ENCODE data around the gene ABAT.
"Not testable (repeated sequence)": the region's sequence is repeated elsewhere in the genome, so short reads cannot be mapped to it uniquely, and the experiment has no call there.

The ABAT gene

DNA sequence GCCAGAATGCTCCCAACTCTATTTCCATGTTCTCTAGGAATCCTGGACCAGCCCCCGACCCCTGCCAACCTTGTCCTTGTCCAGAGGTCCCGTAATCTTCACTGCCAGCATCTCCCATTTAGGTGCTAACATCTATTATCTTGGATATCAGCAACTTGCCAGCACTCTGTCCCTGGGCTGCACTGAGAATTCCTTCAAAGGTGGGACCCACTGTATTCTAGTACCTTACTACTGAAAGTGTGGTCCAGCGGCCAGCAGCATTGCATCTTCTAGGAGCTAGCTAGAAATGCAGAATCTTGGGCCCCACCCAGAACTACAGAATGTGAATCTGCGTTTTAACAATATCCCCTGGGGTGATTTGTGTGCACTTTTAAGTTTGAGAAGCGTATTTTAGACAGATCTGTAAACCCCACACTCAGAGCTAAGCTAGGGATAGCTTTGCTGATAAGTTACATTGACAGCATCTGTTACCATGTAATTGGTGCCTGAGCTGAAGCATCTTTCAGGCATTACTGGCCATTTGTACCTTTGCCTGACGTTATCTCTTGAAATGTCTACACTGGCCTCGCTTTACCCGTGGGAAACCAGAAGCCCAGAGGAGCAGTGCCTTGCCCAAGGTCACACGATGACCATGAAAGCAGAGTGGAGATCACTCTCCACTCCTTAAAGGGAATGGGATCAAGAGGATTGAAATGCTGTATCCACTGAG lies 8.3 kb downstream of the ABAT start:
- no peak for DNase-seq (ENCODE audit: low read depth)

DNA sequence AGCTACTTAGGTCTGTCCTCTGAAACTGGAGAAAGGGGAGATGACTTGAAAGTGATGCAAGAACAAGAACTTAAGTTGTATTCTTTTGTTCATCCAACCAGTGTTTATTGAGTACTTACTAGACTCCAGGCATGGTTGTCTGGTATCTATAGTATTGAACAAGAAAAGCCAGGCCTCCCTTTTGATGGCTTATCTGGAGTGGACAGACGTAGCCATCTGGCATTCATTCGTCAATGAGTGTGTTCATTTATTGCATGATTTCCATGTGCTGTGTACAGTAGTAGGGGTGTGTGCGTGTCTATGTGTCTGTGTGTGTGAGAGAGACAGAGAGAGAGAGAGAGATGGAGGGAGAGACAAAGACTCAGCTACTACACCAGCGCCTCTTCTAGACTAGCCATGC lies 9.2 kb downstream of the ABAT start:
- no peak for DNase-seq (ENCODE audit: low read depth)

DNA sequence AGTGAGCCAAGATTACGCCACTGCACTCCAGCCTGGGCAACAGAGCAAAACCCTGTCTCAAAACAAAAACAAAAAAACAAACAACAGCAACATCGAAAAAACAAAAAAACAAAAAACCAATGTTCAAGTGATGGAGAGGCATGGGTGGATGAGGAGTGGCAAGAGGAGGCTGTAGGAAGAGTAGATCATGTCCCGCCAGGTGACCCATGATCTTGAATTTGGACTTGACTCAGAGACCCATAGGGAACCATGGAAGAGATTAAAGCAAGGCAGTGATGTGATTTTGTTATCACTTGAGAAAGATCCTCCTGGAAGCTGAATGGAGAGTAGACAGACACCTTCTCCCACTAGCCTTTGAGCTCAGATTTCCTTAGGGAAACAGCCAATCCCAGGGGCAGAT lies 11.2 kb downstream of the ABAT start:
- no peak for DNase-seq (ENCODE audit: low read depth)

DNA sequence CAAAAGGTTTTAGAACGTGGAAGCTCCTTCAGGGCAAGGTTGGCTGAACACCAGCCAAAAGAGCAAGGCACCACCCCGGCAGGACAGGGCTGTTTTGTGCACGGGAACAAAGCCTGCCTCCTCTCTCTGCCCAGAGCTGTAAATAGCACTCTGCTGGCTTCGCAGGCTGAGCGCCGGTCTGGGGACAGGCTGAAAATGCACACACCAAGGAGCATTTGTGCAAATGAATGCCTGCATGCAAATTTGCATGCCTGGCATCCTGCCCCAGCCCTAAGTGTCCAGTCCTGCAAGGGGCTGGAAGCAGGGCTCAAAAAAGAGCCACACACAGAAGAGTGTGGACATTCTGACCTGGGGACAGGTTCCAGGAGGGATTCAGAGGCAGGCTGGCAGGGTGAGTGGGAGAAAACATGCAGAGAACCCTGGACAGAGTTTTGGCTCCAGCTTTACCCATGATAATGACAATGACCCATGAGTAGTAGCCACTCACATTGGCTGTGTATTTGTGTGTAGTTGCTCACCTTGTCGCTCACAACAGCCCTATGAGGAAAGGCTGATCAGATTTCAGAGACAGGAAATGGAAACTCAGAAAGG lies 11.7 kb downstream of the ABAT start:
- DNase-seq (ENCODE audit: low read depth) = no peak

DNA sequence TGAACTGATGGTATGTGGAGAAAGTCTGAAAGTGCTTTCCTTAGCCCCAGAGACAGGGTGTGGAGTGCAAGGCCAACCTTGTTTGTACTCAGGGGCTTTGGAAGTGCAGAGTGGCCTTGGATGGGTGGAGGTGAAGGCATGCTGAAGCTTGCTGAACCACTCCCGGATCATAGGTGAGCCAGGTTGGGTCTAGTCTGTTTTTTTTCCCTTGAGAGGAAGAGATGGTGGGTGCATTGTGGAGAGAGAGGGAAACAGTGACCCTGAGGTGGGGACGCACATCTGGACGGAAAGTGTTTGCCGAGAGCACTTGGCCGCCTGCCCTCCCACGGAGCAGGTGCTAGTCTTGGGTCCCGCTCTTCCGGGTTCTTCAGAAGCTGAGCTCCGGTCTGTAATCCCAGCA lies 12.5 kb downstream of the ABAT start:
- no peak for DNase-seq (ENCODE audit: low read depth)

DNA sequence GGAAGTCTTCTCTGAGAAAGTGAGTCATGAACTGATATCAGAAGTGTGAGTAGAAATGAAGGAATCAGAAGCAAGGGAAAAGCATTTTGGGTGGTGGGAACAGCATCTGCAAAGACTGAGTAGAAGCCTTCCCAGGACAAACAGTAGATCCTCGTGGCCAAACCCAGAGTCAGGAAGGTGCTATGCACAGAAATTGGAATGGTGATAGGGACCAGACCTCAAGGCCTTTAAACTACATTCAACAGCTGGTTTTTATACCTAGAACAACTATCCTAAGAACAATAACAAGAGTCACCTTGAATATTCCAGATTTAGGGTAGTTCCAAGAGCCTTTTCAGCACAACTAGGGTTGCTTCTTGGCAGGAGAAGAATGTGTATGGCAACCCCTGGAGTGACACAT lies 15.3 kb downstream of the ABAT start:
- DNase-seq (ENCODE audit: low read depth) = no peak

DNA sequence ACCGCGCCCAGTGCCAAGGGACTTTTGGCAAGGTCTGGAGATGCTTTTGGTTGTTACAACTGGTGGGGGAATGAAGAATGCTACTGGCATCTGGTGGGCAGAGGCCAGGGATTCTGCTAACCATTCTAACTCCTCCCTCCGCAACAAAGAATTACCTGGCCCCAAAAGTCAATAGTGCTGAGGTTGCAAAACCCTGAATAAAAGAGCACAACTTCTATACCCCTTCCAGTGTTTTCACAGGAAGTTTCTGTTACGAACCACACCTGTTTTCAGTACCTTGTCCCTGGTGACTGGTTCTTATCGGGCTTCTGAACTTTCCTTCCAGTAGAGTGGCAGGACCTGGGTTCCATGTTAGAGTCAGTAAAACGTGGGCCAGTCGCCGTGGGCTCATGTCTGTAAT lies 17.3 kb downstream of the ABAT start:
- DNase-seq (ENCODE audit: low read depth) = no peak

DNA sequence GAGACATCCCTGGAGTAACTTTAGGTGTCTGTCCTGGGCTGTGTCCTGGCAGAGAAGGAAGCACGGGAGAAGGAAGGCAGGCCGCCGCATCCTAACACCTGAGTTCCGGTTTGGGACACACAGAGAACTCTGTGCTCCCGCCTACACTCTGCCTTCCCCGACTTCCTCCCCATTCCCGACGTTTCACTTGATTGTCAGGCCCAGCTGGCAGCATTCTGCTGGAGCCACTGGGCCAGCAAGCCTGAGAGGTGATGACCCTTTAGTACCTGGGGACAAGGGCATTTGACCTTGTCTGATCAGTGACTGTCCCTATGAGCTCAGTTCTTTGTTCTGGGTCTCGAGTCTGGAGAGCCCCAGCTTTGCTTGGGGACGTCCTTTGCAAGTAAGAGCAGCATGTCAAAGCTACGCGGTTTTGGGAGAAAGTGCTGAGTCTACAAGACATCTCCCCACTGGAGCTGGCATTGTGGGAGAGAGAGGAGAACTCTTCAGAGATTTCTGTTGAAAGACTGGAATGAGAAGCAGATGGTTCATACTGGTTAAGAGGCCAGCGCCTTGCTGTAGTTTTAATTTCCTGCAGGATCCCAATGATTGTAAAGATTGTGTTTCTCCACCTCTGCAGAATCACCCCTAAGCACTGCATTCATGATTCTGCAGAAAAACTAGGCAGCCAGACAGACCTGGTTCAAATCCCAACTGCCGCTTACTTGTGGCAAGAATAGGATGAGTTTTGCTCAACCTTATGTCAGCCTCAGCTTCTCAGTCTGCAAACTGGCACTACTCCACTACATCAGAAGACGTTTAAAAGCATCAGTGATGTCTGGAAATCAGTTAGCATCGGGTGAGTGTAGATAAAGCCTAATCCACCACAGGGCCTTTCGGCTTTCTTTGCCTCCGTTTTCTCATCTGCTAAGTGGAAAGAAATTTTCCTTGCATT lies 20.6 kb downstream of the ABAT start:
- no peak for DNase-seq (ENCODE audit: low read depth)

DNA sequence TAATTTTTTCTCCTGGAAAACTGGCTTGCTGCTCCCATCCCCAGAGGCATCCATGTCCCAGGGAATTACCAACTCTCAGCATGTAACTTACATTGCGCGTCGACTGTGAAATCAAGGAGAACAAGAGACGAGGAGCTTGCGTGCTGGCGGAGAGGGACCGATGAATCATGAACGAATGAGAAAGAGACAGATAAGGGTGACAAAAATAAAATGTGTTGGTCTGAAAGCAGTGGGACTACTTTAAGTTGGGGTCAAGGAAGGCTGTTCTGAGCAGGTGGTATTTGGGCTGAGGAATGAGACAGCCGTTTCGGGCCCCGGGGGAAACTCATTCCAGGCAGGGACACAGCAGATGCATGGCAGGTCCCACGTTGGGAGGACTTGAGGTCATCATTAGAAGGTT lies 22.5 kb downstream of the ABAT start:
- no peak for DNase-seq (ENCODE audit: low read depth)

DNA sequence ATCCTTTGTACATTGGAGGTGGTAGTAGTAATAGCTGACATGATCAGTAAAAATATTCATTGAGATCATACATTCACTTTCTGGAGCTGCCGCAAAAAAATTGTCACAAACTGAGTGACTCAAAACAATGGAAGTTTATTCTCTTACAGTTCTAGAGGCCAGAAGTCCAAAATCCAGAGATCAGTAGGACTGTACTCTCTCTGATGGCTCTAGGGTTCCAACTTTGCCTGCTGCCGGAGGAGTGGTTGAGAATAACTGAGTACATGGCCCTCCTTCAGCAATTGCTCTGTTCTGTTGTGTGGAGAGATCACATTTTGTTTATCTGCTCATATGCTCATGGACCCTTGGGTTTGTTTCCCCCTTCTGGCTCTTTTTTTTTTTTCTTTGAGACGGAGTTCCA lies 23.5 kb downstream of the ABAT start:
- DNase-seq (ENCODE audit: low read depth) = no peak

DNA sequence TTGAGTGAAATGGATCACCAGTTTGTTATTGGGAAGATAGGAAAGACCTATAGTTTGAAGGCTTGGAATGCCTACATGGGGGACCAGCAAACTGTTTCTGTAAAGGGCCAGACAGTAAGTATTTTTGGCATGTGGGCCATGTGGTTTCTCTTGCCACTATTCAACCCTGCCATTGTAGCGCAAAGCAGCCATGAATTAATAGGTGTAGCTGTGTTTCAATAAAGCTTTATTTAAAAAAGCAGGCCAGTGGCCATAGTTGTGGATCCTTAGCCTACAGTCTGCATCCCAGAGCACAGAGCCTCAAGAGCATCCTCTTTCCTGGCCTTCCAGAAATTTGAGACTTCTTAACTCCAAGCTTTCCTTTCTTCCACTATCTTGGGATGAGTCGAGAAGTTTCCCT lies 29.3 kb downstream of the ABAT start:
- DNase-seq (ENCODE audit: low read depth) = no peak

DNA sequence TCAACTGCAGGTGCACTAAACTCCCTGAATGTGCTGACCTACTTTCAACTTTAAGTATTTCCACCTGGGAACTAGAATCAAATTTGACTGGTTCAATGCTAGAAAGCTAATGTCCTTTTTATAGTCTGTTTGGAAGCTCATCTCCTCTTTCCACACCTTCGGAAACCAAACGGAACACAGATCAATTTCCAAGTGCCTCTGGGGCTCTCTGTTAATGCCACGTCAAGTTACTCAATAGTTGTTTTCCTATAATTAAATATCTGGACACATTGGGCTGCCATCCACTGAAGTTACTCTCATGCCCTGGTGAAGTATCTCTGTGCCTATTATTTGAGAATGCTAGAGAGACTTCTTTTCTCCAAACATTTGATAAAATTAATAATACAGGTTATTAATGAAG lies 29.7 kb downstream of the ABAT start:
- no peak for DNase-seq (ENCODE audit: low read depth)

DNA sequence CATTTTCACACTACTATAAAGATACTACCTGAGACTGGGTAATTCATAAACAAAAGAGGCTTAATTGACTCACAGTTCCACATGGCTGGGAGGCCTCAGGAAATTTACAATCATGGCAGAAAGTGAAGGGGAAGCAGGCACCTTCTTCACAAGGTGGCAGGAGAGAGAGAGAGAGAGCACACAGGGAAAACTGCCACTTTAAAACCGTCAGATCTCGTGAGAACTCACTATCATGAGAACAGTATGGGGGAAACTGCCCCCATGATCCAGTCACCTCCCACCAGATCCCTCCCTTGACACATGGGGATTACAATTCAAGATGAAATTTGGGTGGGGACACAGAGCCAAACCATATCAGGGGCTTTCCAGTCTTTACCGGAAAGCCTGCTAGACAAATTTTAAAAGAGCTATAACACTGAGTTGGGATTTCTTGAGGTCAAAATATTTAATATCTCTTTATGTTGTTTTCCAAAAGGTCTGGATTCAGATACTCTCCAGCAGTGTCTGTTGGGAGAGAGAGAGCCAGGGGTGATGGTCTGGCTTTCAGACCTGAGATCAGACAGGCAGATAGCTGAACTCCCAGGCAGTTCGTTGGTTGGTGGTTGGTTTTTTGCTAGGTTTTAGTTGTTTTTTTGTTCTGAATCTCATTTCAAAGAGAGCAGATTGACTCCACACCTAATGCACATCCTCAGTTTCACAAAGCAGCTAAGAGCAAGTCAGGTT lies 30.8 kb downstream of the ABAT start:
- DNase-seq (ENCODE audit: low read depth) = not testable (repeated sequence)

DNA sequence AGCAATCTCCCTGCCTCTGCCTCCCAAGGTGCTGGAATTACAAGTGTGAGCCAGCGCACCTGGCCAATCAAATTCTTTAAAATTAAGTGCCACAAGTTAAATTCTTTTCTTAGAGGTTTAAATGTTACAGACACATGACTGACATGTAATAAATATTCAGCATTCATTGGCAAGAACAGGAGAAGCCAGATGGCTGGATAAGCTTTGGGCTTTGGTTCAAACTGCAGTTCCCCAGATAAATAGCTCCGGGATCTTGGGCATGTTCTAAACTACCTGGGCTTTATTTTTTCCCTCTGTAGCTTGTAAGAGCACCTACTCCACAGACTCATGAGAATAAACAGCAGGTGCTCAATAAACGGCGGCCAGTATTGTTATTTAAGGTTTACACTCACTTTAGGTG lies 34.1 kb downstream of the ABAT start:
- DNase-seq (ENCODE audit: low read depth) = no peak

DNA sequence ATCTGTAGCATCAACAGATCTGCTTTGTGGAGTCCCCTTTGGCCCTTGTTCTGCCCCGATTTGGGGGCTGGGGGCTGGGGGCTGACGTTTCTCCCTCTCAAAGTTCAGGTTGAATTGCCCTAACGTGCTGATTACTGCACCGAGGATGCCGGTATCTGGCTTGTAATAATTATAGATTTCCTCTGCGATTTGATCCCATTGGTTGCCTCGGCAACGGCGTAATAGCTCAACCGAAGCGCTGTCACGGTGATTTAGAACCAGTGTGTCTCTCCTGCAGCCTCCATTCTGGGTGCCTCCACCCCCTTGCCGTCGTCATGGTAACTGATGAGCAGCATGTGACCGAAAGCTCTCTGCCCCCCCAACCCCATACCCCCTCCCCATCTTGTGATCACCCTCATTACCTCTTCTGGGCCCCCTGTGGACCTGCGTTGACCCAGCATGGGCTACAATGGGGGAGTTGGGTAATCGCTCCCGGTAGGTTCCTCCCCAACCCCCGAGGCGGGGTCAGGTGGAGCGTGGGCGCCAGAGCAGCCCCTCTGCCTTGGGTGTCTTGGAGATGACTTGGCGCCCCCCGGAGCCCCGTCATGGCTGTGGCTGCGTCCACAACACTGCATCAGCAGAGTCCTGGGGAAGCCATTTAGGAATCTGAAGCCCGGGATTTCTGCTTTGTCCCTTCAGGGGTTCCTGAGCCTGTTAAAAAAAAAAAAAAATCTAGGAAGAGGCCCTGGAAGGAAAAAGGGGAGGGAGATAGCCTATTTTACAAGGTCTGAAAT lies 38.4 kb downstream of the ABAT start:
- DNase-seq (ENCODE audit: low read depth) = no peak

DNA sequence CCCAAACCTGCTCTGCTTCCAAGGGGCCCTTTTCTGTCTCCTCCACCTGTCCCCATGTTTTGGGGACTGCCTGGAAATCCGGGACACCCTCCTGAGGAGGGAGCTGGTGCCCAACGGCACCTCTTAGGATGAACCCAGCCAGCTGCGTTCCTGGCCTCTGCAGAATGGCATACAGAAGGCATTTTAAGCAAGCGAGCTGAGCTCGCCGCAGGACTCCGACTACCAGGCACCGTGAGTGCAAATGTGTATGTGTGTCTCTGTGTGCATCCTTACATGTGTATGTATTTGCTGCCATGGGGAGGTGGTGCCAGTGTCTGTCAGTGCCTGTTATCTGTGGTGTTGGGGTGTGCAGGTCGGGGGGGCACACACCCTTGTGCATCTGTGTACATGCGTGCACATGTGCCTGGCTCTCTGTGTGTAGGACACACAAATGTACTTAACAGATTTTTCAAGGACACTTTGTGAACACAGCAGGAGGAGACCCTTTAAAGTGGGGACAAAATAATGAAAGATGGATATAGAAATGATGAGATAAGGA lies 39.3 kb downstream of the ABAT start:
- DNase-seq (ENCODE audit: low read depth) = no peak

DNA sequence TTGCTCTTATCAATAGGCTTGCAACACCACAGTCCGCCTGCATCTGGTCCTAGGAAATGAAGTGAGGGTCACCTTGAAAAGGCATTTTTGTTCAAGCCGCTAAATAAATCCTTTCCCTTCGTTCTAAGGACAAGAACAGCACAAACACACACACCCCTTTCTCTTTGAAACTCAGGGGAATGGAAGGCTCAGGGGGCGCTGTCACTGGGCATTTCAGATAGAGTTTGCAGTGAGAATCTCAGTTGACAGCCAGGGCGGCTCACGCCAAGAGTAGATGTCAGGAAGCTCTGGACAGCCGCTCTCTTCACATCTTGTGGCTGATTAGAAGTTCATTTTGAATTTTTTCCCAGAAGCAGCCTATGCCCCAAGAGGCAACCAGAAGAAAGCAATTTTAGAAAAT lies 39.8 kb downstream of the ABAT start:
- DNase-seq (ENCODE audit: low read depth) = no peak

DNA sequence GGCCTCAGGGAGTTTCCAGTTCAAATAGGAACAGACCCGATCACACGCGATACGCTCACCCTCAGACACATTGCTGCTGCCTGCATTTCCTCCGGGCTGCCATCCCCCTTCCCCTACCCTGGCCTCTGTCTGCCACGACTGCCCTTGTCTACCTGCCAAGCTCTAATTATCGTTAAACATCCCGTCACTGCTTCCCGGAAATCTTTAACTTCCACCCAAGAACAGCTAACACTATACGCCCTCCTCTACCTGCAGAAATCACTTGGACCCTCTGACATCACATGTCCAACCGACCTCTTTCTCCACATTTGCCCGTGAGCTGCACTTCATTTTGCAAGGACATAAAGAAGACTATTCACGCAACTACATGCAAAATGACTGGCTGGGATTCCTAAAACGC lies 40.4 kb downstream of the ABAT start:
- no peak for DNase-seq (ENCODE audit: low read depth)

DNA sequence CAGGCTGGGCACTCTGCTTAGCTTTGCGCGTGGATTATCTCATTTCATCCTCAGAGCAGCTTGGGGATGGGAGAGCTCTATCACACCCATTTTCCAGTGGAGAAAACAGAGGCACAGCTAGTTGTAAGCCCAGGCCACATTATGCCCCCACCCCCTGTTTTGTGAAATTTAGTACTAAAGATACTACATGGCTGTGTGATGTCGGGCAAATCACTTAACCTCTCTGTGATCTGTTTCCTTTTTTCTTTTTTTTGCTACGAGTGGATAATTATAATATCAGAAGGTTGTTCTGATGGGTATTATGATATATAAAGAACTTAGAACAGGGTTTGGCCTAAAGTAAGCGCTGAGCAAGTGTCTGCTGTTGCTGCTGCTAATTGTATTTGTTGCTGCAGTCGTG lies 41.6 kb downstream of the ABAT start:
- DNase-seq (ENCODE audit: low read depth) = no peak

DNA sequence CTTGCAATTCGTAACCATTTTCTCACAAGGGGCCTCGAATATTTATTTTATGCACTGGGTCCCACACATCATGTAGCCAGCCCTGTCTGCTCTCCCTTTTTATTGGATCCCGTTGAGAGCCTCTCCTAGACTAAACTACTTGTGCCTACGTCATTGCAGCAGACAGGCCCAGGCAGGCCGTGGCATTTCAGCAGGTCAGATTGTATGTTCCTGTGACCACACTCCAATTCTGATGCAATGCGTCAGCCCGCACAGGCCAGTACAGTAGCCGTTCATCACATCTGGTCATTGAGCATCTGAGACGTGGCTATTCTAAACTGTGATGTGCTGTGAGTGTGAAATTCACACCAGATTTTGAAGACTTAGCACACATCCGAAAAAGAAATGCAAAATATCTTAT lies 42.2 kb downstream of the ABAT start:
- no peak for DNase-seq (ENCODE audit: low read depth)

DNA sequence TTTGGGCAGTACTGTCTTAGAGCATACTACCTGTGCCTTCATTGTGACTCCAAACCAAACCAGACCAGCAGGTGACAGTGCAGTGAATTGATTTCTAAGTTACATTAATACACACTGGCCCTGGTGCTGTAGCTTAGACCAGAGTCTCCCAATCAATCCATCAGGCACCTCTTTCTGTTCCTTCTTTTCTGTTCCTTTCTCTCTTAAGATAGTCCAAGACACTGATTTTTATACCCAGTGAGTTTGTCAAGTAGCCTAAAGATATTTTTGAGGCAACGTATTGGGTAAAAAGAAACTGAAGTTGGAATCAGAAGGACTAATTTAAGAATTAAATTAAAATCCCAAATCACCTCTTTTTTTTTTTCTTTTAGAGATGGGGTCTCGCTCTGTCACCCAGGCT lies 43.1 kb downstream of the ABAT start:
- DNase-seq (ENCODE audit: low read depth) = no peak
